ENCODE results near the gene UBE2H.

GRCh38 chr7:129803546-129804081, 149.1 kb downstream of the UBE2H start:
- TF ChIP-seq POLR2AphosphoS5 (IDR thresholded peaks at IDR 0.05; ENCODE audit: borderline replicate concordance, low read depth, low read length) (no peak), EZH2 (IDR thresholded peaks at IDR 0.05) (no peak), FOXP2 (optimal IDR thresholded peaks at IDR 0.05; ENCODE audit: control extremely low read depth, extremely low read length, insufficient read depth) (no peak)
